ENCODE results near the gene USP24.

USP24 gene

GRCh38 chr1:55131801-55132200, 83.4 kb downstream of the USP24 start:
- TF ChIP-seq CTCF (IDR thresholded peaks at IDR 0.05; ENCODE audit: low read depth, low read length, missing control alignments): no peak
- no peak for DNase-seq (ENCODE audit: low read depth)

GRCh38 chr1:55131218-55131617, 83.9 kb downstream of the USP24 start:
- no peak for TF ChIP-seq CTCF (IDR thresholded peaks at IDR 0.05; ENCODE audit: low read depth, low read length, missing control alignments)
- no peak for DNase-seq (ENCODE audit: low read depth)
- H3K4me3 ChIP-seq (ENCODE audit: low read depth, low read length): no peak overlapping the region

More at GRCh38 chr1:55131801-55132200, 83.4 kb downstream of the USP24 start:
- no peak overlapping the region for H3K4me3 ChIP-seq (ENCODE audit: low read depth, low read length)

- DNase-seq (ENCODE audit: low read depth): no peak
- no peak overlapping the region for H3K4me3 ChIP-seq (ENCODE audit: low read depth, low read length)
- TF ChIP-seq CTCF (IDR thresholded peaks at IDR 0.05; ENCODE audit: low read depth, low read length, missing control alignments): no peak
These were observed 85.9 kb downstream of the USP24 start for GRCh38 chr1:55129194-55129728.

- no peak for TF ChIP-seq CTCF (IDR thresholded peaks at IDR 0.05; ENCODE audit: low read depth, low read length, missing control alignments)
- no peak for DNase-seq (ENCODE audit: low read depth)
- no peak overlapping the region for H3K4me3 ChIP-seq (ENCODE audit: low read depth, low read length)
These were observed 86.7 kb downstream of the USP24 start for GRCh38 chr1:55128418-55128995.

GRCh38 chr1:55127827-55128343, 87.3 kb downstream of the USP24 start:
- H3K4me3 ChIP-seq (ENCODE audit: low read depth, low read length): no peak overlapping the region
- no peak for TF ChIP-seq CTCF (IDR thresholded peaks at IDR 0.05; ENCODE audit: low read depth, low read length, missing control alignments)
- DNase-seq (ENCODE audit: low read depth): peak; percentile 16

GRCh38 chr1:55124470-55124869, 90.7 kb downstream of the USP24 start:
- no peak for DNase-seq (ENCODE audit: low read depth)
- no peak overlapping the region for H3K4me3 ChIP-seq (ENCODE audit: low read depth, low read length)
- no peak for TF ChIP-seq CTCF (IDR thresholded peaks at IDR 0.05; ENCODE audit: low read depth, low read length, missing control alignments)

GRCh38 chr1:55120538-55120937, 94.6 kb downstream of the USP24 start:
- H3K4me3 ChIP-seq (ENCODE audit: low read depth, low read length): no peak overlapping the region
- DNase-seq (ENCODE audit: low read depth): no peak
- TF ChIP-seq CTCF (IDR thresholded peaks at IDR 0.05; ENCODE audit: low read depth, low read length, missing control alignments): no peak

All from GM12864 (cell line).